ENCODE results near the gene NLGN3.

NLGN3 gene

DNA sequence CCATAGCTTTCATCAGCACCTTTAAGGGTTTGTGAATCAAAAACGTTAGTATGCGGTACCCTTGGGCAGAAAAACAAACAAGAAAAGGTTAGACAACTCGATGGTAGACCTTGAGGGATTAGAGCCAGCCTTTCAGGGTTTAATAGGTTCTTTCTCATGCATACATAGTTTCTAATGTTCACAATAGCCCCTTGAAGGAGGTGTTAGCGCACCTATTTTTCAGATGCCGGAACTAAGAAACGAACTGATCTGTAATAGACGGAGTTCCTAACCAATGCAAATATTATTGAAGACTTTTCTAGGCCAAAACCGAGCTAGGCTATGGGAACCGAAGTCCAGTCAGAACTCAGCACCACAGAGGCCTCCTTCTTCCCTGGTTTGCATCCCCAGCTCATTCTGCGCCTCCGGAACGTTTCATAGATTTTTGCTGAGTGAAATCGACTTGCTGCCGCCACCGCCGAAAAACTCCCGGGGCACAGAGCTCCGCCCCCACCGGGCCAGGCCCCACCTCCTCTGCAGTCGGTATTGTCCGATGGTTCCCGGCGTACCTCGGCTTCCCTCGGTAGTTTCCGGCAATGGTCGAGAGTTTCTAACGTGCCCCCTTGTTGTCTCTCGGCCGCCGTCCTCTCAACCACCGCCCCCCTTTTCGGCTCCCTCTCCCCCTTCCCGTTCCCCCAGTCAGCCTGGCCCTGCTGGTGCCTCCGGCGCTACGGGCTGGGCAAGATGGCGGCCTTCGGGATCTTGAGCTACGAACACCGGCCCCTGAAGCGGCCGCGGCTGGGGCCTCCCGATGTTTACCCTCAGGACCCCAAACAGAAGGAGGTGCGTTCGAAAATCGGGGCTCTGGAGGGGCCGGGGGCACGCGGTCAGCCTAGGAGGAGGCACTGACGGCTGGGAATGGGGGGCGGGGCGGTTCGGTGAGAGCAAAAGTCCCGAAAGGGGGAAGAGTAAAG is 26.3 kb upstream of the NLGN3 start, which contains the start of gene MED12:
Gene MED12, plus strand, starts transcription at position 565 of the 953 bp plus-strand sequence. Its CDS starts 159 bp downstream, at position 724.
- peak; percentile 63 for DNase-seq (ENCODE audit: low spot score)

DNA sequence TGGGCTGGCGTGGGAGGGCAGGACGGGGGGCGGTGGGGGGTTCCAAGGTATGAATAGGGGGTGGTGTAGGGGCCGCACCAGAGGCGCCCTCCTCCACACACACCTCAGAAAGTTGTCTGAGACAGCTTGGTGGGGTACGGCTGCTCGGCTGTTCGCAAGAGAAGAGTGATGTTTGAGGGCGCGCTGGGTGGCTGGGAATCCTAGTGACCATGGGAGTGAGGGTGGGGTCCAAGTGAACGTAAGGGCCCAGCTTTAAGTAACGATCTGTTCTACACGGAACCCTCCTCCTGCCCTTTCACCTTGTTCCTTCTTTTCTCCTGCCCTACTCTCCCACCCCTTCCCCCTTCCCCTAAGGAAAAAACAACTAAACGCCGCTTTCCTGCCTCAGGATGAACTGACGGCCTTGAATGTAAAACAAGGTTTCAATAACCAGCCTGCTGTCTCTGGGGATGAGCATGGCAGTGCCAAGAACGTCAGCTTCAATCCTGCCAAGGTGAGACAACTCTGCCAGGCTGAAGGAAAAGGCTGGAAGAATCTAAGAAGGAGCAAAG is 25.6 kb upstream of the NLGN3 start:
- no peak for DNase-seq (ENCODE audit: low spot score)

DNA sequence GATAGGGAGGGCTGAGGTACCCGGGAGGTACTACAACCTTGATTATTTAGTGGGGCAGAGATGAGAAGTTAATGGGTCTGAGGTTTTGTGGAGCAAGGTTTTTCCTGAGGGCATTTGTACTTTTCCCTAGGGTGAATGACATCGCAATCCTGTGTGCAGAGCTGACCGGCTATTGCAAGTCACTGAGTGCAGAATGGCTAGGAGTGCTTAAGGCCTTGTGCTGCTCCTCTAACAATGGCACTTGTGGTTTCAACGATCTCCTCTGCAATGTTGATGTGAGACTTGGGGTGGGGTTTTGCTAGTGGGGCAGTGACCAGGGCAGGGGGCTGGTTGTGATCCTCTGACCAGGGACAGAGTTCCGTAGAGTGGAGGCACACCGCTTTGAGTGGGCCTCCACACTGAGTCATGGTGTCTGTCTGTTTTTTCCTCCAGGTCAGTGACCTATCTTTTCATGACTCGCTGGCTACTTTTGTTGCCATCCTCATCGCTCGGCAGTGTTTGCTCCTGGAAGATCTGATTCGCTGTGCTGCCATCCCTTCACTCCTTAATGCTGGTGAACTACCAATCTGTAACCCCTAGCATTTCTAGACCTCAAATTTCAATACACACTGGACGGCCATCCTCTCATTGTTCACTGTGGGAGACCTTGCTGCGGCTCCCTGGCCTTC is 16.3 kb upstream of the NLGN3 start:
- DNase-seq (ENCODE audit: low spot score), result no peak

DNA sequence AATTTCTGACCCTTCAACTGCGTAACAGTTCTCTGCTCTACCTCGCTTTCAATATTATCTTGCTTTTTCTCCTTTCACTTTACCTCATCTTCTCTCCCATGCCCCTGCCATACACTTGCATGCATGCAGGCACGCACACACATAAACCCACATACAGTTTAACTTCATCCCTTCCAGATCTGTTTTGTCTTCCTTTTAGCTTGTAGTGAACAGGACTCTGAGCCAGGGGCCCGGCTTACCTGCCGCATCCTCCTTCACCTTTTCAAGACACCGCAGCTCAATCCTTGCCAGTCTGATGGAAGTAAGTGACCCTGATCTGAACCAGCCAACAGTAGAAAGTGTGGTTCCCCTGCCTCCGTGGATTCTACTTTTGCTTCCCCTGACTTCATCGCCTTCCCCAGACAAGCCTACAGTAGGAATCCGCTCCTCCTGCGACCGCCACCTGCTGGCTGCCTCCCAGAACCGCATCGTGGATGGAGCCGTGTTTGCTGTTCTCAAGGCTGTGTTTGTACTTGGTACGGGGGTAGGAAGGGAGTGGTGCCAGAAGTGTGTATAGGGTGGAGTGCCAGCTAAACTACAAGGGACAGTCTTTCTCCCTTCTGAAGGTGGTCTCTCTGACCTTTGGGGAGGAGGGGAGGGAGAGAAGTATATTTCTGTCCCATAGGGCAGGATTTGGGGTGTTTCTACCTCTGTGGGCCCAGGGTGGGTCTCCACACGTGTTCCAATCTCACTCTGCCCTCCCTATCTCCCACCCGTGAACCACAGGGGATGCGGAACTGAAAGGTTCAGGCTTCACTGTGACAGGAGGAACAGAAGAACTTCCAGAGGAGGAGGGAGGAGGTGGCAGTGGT is 15.5 kb upstream of the NLGN3 start:
- peak; percentile 47 for DNase-seq (ENCODE audit: low spot score)

DNA sequence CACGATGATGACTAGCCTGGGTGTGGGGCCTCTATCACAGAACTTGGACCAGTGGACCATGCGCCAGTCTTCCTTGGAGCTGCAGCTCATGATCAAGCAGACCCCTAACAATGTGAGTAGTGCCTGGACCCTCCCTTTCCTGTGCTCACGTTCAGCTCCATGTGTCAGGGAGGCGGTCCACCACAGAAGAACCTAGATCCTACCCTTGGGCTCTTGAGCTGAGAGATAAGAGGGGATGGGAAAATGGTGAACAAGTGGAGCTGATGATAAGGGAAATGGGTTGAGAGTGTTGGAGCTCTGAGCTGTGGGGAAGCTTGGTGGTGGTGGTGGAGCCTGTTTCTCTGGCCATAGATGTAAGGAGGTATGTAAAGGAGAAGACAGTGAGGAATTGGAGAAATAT is 13.1 kb upstream of the NLGN3 start:
- DNase-seq (ENCODE audit: low spot score), result no peak

DNA sequence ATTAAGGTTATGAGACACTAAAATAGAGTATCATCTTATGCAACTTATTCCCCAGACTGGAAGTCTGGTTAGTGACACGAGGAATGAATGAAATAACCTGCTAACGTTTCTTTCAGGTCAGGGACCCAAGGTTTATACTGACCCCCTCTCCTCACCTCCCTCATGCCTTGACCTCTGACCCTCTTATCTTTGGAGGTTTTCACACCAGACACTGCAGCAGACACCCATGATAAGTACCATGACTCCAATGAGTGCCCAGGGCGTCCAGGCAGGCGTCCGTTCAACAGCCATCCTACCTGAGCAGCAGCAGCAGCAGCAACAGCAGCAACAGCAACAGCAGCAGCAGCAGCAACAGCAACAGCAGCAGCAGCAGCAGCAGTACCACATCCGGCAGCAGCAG is 4.2 kb upstream of the NLGN3 start:
- no peak for DNase-seq (ENCODE audit: low spot score)

DNA sequence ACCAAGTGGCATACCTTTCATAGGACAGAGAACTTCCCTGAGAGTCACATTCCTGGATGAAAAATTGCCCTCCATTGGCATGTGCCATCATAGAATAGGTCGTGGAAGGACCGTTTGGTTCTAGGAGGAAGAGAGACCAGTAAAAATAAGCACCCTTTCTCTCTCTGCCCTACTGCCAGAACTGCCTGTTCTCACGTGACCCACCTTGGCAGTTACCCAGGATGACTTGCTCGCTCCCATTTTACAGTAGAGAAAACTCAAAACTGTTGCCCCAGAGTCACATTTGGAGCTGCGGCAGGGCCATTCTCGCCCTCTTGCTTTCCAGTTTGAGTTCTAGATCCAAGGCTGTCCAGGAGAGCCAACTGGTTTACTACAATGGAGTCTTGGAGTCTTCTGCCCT is 1.1 kb upstream of the NLGN3 start:
- no peak for DNase-seq (ENCODE audit: low spot score)

DNA sequence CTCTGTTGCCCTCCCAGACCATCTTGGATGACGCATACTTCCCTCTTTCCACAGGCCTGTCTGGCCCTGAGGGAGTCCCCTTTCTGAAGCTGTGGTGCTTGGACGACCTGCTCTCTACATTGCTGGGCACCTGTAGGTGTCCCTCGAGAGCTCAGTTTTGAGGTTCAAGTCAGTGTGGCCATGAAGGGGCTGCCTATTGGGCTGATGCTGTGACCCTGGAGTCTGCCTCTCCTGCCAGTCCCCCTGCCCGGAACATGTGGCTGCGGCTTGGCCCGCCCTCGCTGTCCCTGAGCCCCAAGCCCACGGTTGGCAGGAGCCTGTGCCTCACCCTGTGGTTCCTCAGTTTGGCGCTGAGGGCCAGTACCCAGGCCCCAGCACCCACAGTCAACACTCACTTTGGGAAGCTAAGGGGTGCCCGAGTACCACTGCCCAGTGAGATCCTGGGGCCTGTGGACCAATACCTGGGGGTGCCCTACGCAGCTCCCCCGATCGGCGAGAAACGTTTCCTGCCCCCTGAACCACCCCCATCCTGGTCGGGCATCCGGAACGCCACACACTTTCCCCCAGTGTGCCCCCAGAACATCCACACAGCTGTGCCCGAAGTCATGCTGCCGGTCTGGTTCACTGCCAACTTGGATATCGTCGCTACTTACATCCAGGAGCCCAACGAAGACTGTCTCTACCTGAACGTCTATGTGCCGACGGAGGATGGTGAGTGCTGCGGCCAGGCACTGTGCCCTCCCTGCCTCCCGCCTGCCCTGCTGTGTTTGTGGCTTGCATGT is 3.0 kb downstream of the NLGN3 start:
- DNase-seq (ENCODE audit: low spot score), result no peak

DNA sequence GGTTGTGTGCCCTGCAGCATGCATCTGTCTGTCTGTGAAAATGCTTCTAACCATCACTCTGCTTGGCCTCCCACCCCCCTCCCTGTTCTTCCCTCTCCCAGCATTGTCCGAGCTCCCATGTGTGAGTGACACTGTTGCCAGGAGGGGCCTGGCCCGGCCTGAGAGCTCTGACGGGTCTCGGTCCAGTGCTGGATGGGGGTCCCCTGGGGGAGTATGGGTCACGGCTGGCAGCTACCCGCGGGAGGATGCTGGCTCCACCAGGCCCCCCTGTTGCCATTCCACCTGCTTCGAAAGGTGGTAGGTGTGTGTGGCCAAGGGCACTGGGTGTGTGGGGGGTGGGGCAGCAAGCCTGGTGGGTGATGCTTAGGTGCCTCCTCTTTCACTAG is 3.6 kb downstream of the NLGN3 start:
- no peak for DNase-seq (ENCODE audit: low spot score)

DNA sequence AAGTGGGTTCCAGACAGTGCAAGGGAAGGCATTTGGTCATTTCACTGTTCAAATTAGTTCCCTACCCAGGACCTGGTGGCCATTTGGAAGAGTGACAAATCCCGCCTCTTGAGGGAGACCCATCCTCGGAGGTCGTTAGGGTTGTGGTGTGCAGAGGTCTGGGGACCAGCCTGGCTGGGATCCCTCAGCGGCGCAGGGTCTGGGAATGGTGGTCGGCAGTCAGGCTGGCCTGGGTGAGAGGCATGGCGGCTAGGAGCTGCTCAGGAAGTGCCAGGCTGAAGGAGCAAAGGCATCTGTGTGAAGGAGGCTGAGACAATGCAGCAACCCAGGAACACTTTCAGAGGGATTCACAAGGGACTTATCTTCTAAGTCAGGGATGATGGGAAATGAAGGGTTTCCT is 6.7 kb downstream of the NLGN3 start:
- no peak for DNase-seq (ENCODE audit: low spot score)

DNA sequence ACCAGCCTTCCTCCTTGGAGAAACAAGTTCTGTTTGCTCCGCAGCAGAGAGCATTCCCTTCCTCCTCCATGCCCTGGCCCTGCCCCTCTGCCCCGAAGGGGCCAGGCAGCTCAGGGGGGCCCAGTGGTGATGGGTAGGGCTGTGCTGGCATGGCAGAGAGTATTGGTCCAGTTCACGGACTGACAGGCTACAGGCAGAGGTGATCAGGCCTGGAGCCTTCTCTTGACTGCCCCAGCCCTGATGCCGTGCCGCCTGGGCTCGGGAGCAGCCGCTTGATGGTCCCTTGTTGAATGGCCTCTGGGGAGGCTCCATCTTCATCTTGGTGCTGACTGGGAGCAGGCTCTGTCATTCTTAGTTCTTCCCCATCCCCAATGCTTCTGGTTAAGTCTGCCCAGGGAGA is 9.6 kb downstream of the NLGN3 start:
- no peak for DNase-seq (ENCODE audit: low spot score)

DNA sequence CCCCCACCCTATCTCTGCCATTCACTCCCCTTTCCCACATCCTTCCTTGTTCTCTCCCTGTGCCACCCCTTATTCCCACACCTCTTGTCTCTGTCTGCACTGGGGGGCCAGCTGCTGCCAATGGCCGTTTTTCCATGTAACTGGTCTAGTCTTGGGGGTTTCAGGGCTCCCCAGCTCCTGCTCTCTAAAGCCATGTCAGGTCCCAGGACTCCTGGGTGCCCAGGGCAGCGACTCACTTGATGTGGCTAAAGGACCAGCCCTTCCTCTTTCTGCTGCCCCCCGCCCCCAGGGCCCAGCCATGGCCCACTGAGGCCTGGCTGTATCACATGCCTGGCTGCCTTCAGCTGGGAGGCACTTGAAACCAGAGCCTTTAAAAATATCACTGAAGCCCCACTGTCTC is 10.0 kb downstream of the NLGN3 start:
- no peak for DNase-seq (ENCODE audit: low spot score)

DNA sequence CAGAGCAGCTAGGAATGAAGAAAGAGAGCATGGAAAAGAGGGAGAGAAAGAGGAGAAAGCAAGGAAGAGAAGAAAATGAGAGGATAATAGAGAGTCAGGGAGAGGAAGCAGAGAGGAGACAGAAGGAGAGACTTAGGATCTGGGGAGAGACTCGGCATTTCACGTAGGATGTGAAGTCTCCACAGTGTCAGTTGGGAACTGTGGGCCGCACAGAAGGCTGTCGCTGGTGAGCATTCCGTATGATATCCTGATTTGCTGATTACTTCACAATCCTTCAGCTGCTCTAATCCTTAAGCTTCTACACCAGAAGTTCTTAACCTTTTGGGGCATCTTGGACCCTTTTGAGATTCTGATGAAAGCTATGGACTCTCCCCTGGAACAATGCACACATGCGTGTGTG is 14.0 kb downstream of the NLGN3 start:
- no peak for DNase-seq (ENCODE audit: low spot score)

DNA sequence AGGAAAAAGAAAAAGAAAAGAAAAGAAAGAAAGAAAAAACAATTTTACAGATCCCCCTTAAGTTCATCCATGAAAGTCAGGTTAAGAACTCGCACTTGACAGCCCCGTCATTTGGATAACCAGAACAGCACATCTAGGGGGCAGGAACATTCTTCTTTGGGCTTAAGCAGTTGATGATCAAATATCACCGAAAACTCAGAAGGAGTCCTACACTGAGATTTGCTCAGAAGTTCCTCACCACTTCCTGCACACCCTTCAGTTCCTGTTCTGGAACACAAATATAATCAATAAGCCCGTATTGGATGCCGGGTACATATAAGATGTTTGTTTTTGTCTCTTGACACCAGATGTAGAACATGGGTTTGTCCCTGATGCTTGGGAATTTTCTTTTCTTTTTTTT is 14.7 kb downstream of the NLGN3 start:
- DNase-seq (ENCODE audit: low spot score), result no peak

DNA sequence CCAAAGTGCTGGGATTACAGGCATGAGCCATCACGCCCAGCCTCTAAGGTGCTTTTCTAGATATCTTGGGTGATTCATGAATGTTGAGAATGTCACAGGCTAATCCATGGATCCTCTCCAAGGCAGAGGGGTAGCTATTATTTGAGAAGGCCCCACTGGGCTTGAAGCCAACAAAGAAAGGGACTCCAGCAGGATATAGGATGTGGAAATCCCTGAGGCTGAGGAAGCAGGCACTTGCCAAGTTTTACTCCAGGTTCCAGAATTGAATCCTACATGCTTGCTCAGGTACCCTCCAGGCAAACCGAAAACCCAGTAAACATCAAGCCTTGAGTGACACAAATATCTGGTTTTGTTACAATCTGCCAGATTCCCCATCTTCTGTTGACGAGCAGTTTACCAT is 15.8 kb downstream of the NLGN3 start:
- DNase-seq (ENCODE audit: low spot score), result no peak

DNA sequence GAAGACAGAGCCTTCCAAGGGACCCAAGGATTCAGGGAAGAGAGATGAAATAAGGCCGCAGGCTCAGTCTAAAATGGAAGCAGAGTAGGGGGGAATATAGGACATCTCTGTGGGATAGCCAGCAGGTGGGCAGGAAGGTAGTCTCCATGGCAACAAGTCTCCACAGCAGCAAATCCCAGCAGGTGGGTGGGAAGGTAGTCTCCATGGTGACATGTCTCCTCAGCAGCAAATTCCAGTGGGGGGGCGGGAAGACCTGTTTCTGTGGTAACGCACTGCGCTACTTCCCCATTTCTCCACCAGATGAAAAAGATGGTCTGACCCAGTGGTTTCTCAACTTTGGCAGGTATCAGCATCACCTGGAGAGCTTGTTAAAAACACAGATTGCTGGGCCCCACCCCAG is 18.3 kb downstream of the NLGN3 start:
- no peak for DNase-seq (ENCODE audit: low spot score)

DNA sequence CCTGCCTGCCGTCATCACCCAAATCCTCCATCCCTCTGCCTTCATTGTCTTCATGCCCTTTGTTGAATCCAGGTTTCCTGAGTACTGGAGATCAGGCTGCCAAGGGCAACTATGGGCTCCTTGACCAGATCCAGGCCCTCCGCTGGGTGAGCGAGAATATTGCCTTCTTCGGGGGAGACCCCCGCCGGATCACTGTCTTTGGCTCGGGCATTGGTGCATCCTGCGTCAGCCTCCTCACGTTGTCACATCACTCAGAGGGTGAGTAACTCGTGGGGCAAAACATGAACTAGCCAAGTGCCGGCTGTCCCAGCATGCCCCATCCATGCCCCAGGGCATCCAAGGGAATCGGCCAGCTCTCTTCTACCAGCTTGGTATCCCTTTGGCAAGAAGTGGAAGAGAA is 19.4 kb downstream of the NLGN3 start:
- no peak for DNase-seq (ENCODE audit: low spot score)

DNA sequence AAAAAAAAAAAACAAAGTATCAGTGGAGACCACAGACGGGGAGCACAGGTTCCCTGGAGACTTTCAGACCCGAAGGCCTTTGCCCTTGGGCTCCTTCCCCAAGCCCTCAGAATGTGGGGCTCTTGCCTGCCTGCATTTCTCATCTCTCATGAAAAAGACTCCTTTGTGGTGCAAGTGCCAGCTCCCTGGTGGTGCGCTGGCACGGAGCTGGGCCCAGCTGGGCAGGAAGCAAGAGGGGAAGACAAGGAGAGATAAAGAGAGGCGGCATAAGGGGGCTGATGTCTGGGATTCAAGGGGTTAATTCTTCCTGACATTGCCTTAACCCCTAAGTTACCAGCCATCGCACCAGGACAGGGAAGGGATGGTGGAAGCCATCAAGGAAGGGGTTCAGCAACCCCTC is 21.8 kb downstream of the NLGN3 start:
- no peak for DNase-seq (ENCODE audit: low spot score)

DNA sequence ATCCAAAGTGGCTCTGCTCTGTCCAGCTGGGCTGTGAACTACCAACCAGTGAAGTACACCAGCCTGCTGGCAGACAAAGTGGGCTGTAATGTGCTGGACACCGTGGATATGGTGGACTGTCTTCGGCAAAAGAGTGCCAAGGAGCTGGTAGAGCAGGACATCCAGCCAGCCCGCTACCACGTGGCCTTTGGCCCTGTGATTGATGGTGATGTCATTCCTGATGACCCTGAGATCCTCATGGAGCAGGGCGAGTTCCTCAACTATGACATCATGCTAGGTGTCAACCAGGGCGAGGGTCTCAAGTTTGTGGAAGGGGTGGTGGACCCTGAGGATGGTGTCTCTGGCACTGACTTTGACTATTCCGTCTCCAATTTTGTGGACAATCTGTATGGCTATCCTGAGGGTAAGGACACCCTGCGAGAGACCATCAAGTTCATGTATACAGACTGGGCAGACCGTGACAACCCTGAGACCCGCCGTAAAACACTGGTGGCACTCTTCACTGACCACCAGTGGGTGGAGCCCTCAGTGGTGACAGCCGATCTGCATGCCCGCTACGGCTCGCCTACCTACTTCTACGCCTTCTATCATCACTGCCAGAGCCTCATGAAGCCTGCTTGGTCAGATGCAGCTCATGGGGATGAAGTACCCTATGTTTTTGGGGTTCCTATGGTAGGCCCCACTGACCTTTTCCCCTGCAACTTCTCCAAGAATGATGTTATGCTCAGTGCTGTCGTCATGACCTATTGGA is 22.6 kb downstream of the NLGN3 start:
- DNase-seq (ENCODE audit: low spot score), result no peak

DNA sequence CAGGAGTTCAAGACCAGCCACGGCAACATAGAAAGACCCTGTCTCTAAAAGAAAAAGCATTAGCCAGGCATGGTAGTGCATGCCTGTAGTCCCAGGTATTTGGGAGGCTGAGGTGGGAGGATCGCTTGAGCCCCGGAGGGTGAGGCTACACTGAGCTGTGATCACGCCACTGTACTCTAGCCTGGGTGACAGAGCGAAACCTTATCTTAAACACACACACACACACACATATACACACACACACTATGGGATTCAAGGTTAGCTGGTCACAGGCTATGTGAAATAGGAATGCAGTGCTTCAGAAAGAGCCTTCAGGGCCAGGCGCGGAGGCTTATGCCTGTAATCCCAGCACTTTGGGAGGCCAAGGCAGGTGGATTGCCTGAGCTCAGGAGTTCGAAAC is 23.5 kb downstream of the NLGN3 start:
- no peak for DNase-seq (ENCODE audit: low spot score)

DNA sequence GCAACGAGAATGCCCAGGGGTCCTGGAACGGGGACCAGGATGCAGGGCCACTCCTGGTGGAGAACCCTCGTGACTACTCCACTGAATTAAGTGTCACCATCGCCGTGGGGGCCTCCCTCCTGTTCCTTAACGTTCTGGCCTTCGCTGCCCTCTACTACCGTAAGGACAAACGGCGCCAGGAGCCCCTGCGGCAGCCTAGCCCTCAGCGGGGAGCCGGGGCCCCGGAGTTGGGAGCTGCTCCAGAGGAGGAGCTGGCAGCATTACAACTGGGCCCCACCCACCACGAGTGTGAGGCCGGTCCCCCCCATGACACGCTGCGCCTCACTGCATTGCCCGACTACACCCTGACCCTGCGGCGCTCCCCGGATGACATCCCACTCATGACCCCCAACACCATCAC is 24.9 kb downstream of the NLGN3 start:
- no peak for DNase-seq (ENCODE audit: low spot score)
